22Rv1 (cell line): ENCODE data around the gene GPR160.

ENCODE experiments used
- H3K27ac ChIP-seq: fragments of 450-650 bp; 2 replicates; pipeline ENCODE4 v1.5.1; 2017
- ZFX ChIP-seq: fragments of 450-650 bp; IDR thresholded peaks from 2 replicates; pipeline ENCODE4 v1.6.1; 2017; ENCODE audit warnings: antibody characterized with exemption, borderline replicate concordance
- TF ChIP-seq, protein P1 (sequence below): fragments of 450-650 bp; IDR thresholded peaks from 2 replicates; pipeline ENCODE4 v1.5.1; 2017; ENCODE audit warnings: mild to moderate bottlenecking

Gene GPR160

DNA sequence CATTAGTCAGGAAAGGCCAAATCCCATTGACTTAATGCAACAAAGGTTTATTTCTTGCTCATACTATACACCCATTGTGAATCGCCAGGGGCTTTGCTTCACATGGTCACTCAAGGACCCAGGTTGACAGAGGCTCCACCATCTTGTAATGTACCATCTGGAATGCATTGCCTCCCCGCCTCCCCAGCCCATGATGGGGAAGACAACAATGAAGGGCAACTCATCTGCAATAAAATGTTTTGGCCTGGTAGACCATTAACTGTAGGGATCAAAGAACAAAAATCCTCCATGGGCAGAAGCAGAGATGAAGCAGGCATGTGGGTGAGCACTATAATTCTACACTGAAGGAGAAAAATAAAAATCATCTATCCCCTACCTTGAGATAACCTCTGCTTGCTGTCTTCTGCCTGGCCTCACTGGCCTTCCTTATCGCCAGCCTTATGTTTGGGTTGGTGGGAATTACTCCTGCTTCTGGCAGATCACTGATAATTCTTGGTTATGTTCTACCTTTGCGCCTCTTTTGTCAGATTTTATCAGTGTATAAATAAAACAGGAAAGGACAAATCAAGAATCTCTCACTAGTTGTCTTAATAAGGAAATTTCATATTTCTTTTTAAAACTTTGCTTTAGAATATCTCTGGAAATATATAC, 37.8 kb downstream of the GPR160 start:
- H3K27ac ChIP-seq: no peak overlapping the region
- TF ChIP-seq ZFX: no peak
- TF ChIP-seq, protein P1, sequence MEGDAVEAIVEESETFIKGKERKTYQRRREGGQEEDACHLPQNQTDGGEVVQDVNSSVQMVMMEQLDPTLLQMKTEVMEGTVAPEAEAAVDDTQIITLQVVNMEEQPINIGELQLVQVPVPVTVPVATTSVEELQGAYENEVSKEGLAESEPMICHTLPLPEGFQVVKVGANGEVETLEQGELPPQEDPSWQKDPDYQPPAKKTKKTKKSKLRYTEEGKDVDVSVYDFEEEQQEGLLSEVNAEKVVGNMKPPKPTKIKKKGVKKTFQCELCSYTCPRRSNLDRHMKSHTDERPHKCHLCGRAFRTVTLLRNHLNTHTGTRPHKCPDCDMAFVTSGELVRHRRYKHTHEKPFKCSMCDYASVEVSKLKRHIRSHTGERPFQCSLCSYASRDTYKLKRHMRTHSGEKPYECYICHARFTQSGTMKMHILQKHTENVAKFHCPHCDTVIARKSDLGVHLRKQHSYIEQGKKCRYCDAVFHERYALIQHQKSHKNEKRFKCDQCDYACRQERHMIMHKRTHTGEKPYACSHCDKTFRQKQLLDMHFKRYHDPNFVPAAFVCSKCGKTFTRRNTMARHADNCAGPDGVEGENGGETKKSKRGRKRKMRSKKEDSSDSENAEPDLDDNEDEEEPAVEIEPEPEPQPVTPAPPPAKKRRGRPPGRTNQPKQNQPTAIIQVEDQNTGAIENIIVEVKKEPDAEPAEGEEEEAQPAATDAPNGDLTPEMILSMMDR: no peak

DNA sequence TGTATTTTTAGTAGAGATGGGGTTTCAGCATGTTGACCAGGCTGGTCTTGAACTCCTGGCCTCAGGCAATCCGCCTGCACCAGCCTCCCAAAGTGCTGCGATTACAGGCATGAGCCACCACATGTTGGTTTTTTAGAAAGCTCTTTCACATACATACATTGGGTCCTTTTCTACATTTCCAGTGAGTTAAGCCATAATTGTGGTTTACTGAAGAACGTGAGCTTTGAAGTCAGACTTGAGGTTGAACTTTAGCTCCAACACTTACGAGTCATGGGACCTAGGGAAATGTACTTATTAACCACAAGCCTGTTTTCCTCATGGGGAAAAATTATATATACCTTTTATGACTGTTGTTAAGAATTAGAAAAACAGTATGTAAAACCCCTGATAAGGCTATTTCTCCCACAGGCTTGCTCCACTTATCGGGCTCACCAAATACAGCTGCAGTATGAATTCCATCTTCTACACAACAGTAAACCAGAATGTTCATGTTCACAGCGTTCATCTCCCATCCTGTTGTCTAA, 39.0 kb downstream of the GPR160 start:
- TF ChIP-seq, protein P1: no peak
- no peak for TF ChIP-seq ZFX

DNA sequence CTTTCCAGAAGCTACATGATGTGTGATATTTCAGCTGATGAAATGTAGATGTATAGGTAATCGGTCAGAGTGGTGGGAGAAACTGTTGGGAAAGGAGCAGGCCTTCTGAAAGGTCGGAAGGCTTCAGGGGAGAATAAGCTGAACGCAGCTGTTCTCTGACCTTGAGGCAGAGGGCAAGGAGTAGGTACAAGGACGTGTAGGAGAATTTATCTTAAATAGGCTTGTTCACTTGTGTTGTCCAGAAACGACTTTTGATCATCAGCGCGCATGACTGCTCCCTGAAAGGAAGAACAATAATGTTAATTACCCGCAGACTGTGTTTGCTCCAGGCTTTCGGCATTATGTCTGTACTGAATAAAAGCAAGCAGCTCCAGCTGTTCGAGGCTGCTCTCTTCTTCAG, 39.6 kb downstream of the GPR160 start:
- no peak for TF ChIP-seq ZFX
- TF ChIP-seq, protein P1: no peak
- no peak overlapping the region for H3K27ac ChIP-seq

More for the DNA sequence above, 39.0 kb downstream of the GPR160 start:
- no peak overlapping the region for H3K27ac ChIP-seq

DNA sequence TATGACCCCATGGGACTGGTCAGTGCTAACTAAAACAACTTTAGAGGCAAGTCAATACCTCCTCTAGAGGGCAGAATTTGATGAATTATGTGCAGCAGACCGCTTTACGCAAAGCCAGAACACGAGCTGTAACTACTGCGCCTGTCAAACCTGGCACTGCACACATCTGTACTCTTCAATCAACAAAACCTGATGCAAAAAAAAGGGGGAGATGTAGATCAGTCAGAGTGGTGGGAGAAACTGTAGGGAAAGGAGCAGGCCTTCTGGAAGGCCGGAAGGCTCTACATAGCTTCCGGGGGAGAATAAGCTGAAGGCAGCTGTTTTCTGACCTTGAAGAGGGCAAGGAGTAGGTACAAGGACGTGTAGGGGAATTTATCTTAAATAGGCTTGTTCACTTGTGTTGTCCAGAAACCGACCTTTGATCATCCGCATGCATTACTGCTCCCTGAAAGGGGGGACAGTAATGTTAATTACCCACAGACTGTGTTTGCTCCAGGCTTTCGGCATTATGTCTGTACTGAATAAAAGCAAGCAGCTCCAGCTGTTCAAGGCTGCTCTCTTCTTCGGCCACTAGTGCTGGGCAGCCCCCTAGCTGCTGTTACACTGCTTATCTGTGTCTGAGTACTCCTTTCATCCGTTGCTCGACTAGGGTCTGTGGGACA, 41.0 kb downstream of the GPR160 start:
- no peak overlapping the region for H3K27ac ChIP-seq
- TF ChIP-seq, protein P1: peak; percentile 25
- TF ChIP-seq ZFX: no peak

DNA sequence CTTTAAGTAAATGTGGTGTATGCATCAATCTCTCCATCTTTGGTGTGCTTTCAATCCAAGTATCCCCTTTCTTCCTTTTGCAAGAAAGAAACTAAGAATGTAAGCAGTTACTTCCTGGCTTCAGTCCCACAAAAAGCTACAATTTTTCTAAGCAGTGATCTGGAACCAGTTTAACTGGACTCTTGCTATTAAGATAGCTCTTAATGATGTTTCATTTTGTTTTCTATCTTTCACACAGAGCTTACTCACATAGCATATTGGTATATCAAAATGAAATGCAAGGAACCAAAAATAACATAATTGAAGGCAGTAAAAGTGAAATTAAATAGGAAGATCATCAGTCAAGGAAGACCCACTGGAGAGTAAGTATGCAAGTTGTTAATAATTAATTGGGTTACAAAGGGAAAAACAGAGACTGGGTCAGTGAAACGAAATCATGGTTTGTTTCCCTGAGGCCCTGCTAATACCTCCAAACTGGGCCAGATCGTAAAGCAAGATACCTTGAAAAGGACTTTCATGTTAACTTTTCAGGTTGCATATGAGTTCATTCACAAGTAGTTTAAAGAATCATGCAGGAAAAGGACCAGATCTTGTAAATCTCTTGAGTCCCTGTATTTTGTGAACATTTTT, 41.9 kb downstream of the GPR160 start:
- TF ChIP-seq ZFX: no peak
- TF ChIP-seq, protein P1: no peak
- peak overlapping the region; percentile 39 for H3K27ac ChIP-seq

DNA sequence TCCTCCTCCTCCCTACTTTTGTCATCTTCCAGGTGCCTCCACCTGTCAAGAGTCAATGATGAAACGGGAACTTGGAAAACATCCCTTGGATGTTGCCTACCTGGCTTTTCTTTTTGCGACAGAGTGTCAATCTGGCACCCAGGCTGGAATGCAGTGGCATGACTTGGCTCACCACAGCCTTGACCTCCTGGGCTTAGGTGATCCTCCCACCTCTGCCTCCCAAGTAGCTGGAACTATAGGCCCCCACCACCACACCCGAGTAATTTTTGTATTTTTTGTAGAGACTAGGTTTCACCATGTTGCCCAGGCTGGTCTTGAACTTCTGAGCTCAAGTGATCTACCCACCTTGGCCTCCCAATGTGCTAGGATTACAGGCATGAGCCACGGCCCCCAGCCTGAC, 42.8 kb downstream of the GPR160 start:
- TF ChIP-seq ZFX: no peak
- TF ChIP-seq, protein P1: no peak
- H3K27ac ChIP-seq: no peak overlapping the region; the same call in 1 of the 2 replicates

DNA sequence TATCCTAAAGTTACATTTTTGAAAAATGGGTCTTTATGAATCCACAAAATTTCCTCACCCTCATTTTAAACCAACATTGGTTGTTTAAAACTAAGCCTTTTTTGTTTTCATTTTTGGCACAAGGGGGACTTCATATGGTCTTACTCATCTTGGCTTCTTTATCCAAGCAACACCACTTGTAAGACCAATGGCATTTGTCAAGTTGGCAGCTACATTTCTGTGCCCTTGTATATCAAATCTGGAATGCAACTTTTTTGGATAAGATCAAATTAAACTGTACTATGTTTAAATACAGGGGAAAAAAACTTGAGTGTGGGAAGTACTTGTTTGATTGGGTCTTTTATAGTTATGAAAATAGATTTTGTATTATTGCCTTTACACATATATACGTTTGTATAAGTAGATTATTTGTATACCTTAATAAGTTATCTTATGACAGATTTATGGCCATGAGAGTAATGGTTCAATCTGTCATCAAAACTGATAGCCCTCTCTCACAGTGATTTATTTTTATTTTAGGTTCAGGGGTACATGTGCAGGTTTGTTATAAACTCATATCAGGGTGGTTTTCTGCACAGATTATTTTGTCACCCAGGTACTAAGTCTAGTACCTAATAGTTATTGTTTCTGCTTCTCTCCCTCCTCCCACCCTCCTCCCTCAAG, 43.4 kb downstream of the GPR160 start:
- no peak for TF ChIP-seq ZFX
- TF ChIP-seq, protein P1: no peak
- H3K27ac ChIP-seq: no peak overlapping the region
